B cell (primary cell): ENCODE data around the gene POLG2. TPM values are rescaled to one million over a fixed set of nuclear protein-coding genes. Genes with fewer than 3 reads are reported as not detected.

Experiments used
- ATAC-seq: fragments of 200-7000 bp; cut with Tn5 transposase; one replicate; pipeline ENCODE4 v1.10.0; 2021; ENCODE audit warnings: low read depth, mild to moderate bottlenecking, moderate number of reproducible peaks, moderate library complexity
- CTCF ChIA-PET: fragments of 350-600 bp; sonication (Branson Sonifier 250); formaldehyde crosslinking; loops from one replicate; lab custom pipeline; 2021; ENCODE audit warnings: antibody characterized with exemption, inconsistent platforms; lab: Charles Lee
- POLR2A ChIA-PET: fragments of 350-600 bp; sonication (Branson Sonifier 250); formaldehyde crosslinking; loops from one replicate; lab custom pipeline; 2021; ENCODE audit warnings: antibody characterized with exemption; lab: Charles Lee
- DNase-seq: peaks from one replicate; pipeline ENCODE4 v3.0.0; 2013
- H2AFZ ChIP-seq: 2 replicates; pipeline ENCODE4 v1.6.1; 2012; ENCODE audit warnings: mild to moderate bottlenecking, low read depth, low read length; ENCODE audit not compliant: insufficient read depth, poor library complexity, severe bottlenecking
- H3K27ac ChIP-seq, 2 donors: 1 replicate in 1 of 2; 2 replicates in 1 of 2; pipeline ENCODE4 v1.5.1; 2012 to 2013; ENCODE audit warnings: low read length in 2 of 2, mild to moderate bottlenecking in 2 of 2, moderate library complexity in 1 of 2
- H3K27me3 ChIP-seq, 4 experiments: fragments of 200-600 bp in 1 of 4; sonication (generic) in 1 of 4; replicated peaks in 1 of 4; 1 replicate in 2 of 4; 2 replicates in 2 of 4; pipeline versions ENCODE4 v1.6.1 to v1.7.0; 2013 to 2016; ENCODE audit warnings: low read length in 3 of 4, mild to moderate bottlenecking in 2 of 4, mixed read lengths in 1 of 4, moderate library complexity in 1 of 4; ENCODE audit not compliant: insufficient read depth in 4 of 4, control insufficient read depth in 3 of 4; ENCODE audit errors: control extremely low read depth in 1 of 4
- H3K36me3 ChIP-seq, 2 experiments: replicated peaks in 1 of 2; 1 replicate in 1 of 2; 2 replicates in 1 of 2; pipeline versions ENCODE4 v1.6.1 to v1.7.1; 2013; ENCODE audit warnings: low read length in 1 of 2; ENCODE audit not compliant: insufficient read depth in 2 of 2, control insufficient read depth in 1 of 2; ENCODE audit errors: control extremely low read depth in 1 of 2, extremely low read depth in 1 of 2
- H3K4me1 ChIP-seq, 2 donors: fragments of 200-600 bp in 1 of 2; sonication (generic) in 1 of 2; 1 replicate in 1 of 2; 2 replicates in 1 of 2; pipeline versions ENCODE4 v1.5.1 to v1.6.1; 2013 to 2017; ENCODE audit warnings: low read length in 2 of 2; ENCODE audit not compliant: control insufficient read depth in 2 of 2, insufficient read depth in 2 of 2
- H3K4me2 ChIP-seq: replicated peaks from 2 replicates; pipeline ENCODE3; 2012; ENCODE audit warnings: mild to moderate bottlenecking, low read depth, low read length; ENCODE audit not compliant: poor library complexity, severe bottlenecking
- H3K4me3 ChIP-seq, 5 experiments: fragments of 200-600 bp in 1 of 5; sonication (generic) in 1 of 5; 1 replicate in 3 of 5; 2 replicates in 2 of 5; pipeline versions ENCODE4 v1.5.1 to v1.7.0; 2011 to 2016; ENCODE audit warnings: low read length in 4 of 5, mild to moderate bottlenecking in 4 of 5, low read depth in 2 of 5, control low read depth in 1 of 5, moderate library complexity in 1 of 5; ENCODE audit not compliant: insufficient read depth in 1 of 5; ENCODE audit errors: control extremely low read depth in 1 of 5, extremely low read depth in 1 of 5
- H3K79me2 ChIP-seq: fragments of 200-600 bp; sonication (generic); one replicate; pipeline ENCODE4 v1.6.0; 2016; ENCODE audit warnings: low read length; ENCODE audit not compliant: control insufficient read depth, insufficient read depth
- H3K9ac ChIP-seq: fragments of 200-600 bp; sonication (generic); 2 replicates; pipeline ENCODE4 v1.6.1; 2017; ENCODE audit warnings: mild to moderate bottlenecking, low read length, moderate library complexity
- H3K9me3 ChIP-seq, 3 donors: one replicate each; pipeline versions ENCODE4 v1.6.1 to v1.7.1; 2013; ENCODE audit warnings: low read length in 2 of 3; ENCODE audit not compliant: control insufficient read depth in 2 of 3, insufficient read depth in 1 of 3; ENCODE audit errors: control extremely low read depth in 1 of 3
- H4K20me1 ChIP-seq: 2 replicates; pipeline ENCODE4 v1.6.0; 2012; ENCODE audit warnings: mild to moderate bottlenecking, low read length; ENCODE audit not compliant: insufficient read depth, control insufficient read depth, poor library complexity, severe bottlenecking
- H3K27ac Mint-ChIP-seq: one replicate; pipeline ENCODE4 v1.8.0; 2021; ENCODE audit warnings: mixed read lengths
- H3K27me3 Mint-ChIP-seq: one replicate; pipeline ENCODE4 v1.8.0; 2021; ENCODE audit warnings: mixed read lengths
- H3K4me1 Mint-ChIP-seq: one replicate; pipeline ENCODE4 v1.8.0; 2021; ENCODE audit warnings: mixed read lengths
- H3K4me3 Mint-ChIP-seq: one replicate; pipeline ENCODE4 v1.8.0; 2021; ENCODE audit warnings: mixed read lengths
- H3K9me3 Mint-ChIP-seq: one replicate; pipeline ENCODE4 v1.8.0; 2022; ENCODE audit warnings: mixed read lengths; ENCODE audit not compliant: insufficient read depth
- EZH2 ChIP-seq: IDR thresholded peaks from 2 replicates; pipeline ENCODE4 v1.6.1; 2012; ENCODE audit warnings: borderline replicate concordance, low read depth, mild to moderate bottlenecking, moderate library complexity, low read length; ENCODE audit not compliant: insufficient read depth, poor library complexity, severe bottlenecking
- WGBS: methylation state at CpG from one replicate; pipeline ENCODE4 v1.1.5; 2013; ENCODE audit warnings: missing lambda C conversion rate; ENCODE audit not compliant: insufficient coverage; 5-methylcytosine and 5-hydroxymethylcytosine counted together
- intact Hi-C: fragments of 100-400 bp; cut with micrococcal nuclease; formaldehyde crosslinking; loops from one replicate; pipeline ENCODE4 v1.10.0; 2022
- polyA plus RNA-seq: library from polyadenylated mRNA; depleted of rRNA; stranded (reverse); fragments of >200 nt; gene quantifications from 2 replicates; pipeline ENCODE4 v1.2.3, GENCODE V29; 2012
- total RNA-seq, 2 donors: library from RNA; stranded (reverse); fragments of 120-200 nt in 1 of 2; gene quantifications; 1 replicate in 1 of 2; 2 replicates in 1 of 2; pipeline versions ENCODE4 v1.2.3 to v1.2.4, GENCODE V29; 2013 to 2022
- TF ChIP-seq, protein P1 (sequence below): fragments of 200-600 bp; IDR thresholded peaks from one replicate; pipeline ENCODE4 v1.8.0; 2022; ENCODE audit warnings: antibody characterized with exemption, mild to moderate bottlenecking

POLG2 gene
- total and polyA plus RNA-seq, 2 donors (not counting 1 experiment from before 2014, with no cell fraction given) = 26.9 to 74.5 TPM

- H3K4me3 Mint-ChIP-seq = no peak overlapping the region
- H2AFZ ChIP-seq = no peak overlapping the region
- peaks cover 4% of the 10 kb centered on the region for H3K4me1 Mint-ChIP-seq
- H3K9me3 Mint-ChIP-seq = no peaks in the 10 kb centered on the region
- no peaks in the 10 kb centered on the region for H4K20me1 ChIP-seq
- H3K27me3 ChIP-seq = no peaks in the 10 kb centered on the region
- H3K27me3 Mint-ChIP-seq = no peaks in the 10 kb centered on the region
- no peak overlapping the region for H3K9ac ChIP-seq
- 100% methylated on average over 1 of the region's 2 CpGs for WGBS
- peaks cover 4 to 11% of the 10 kb centered on the region in 2 donors for H3K4me1 ChIP-seq
- H3K79me2 ChIP-seq = no peaks in the 10 kb centered on the region
- intact Hi-C loops = no loop called here
- H3K27ac Mint-ChIP-seq = peak overlapping the region; percentile 26
- ChIA-PET POLR2A (no interaction called here), CTCF (interaction anchor here (1.0 kb wide), 1 partner anchor 53 kb away, joined by 4 read pairs; no protein-coding TSS in a partner anchor)
- ATAC-seq (no peak), DNase-seq (no peak)
- no peaks in the 10 kb centered on the region for H3K9me3 ChIP-seq
- H3K4me3 ChIP-seq = no peak overlapping the region
- no peak overlapping the region for H3K4me2 ChIP-seq
- H3K27ac ChIP-seq = no peak overlapping the region
- peaks cover 15 to 33% of the 10 kb centered on the region in 2 experiments for H3K36me3 ChIP-seq
- no peak for TF ChIP-seq EZH2
- TF ChIP-seq, protein P1, sequence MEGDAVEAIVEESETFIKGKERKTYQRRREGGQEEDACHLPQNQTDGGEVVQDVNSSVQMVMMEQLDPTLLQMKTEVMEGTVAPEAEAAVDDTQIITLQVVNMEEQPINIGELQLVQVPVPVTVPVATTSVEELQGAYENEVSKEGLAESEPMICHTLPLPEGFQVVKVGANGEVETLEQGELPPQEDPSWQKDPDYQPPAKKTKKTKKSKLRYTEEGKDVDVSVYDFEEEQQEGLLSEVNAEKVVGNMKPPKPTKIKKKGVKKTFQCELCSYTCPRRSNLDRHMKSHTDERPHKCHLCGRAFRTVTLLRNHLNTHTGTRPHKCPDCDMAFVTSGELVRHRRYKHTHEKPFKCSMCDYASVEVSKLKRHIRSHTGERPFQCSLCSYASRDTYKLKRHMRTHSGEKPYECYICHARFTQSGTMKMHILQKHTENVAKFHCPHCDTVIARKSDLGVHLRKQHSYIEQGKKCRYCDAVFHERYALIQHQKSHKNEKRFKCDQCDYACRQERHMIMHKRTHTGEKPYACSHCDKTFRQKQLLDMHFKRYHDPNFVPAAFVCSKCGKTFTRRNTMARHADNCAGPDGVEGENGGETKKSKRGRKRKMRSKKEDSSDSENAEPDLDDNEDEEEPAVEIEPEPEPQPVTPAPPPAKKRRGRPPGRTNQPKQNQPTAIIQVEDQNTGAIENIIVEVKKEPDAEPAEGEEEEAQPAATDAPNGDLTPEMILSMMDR = no peak
Measured at GRCh38 chr17:64472564-64472963, 24.3 kb downstream of the POLG2 start.

DNA sequence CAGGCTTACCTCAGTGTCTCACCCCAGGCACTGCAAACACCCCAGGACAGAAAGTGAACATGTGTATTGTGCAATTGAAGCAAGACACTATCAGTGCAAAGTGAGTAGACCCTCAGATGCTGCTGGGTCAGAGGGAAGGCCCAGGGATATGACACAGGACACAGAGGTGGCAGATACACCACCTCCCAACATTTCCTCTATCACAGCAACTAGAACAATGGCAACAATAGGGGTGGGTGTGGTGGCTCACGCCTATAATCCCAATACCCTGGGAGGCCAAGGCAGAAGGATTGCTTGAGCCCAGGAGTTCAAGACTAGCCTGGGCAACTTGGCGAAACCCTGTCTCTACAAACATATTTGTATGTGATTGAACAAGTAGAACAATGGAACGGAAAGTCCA is 25.4 kb downstream of the POLG2 start:
- no peak overlapping the region for H3K4me3 ChIP-seq
- no peaks in the 10 kb centered on the region for H3K27me3 ChIP-seq
- no peaks in the 10 kb centered on the region for H3K9me3 ChIP-seq
- Mint-ChIP-seq H3K27ac (peak overlapping the region; percentile 15), H3K9me3 (no peaks in the 10 kb centered on the region), H3K4me3 (no peak overlapping the region), H3K27me3 (no peaks in the 10 kb centered on the region), H3K4me1 (peaks cover 4% of the 10 kb centered on the region)
- peaks cover 4 to 11% of the 10 kb centered on the region in 2 donors for H3K4me1 ChIP-seq
- H4K20me1 ChIP-seq = no peaks in the 10 kb centered on the region
- H3K4me2 ChIP-seq = no peak overlapping the region
- no CpG with 5 or more reads among the region's 3 CpGs for WGBS
- H3K9ac ChIP-seq = no peak overlapping the region
- H3K79me2 ChIP-seq = peaks cover 2% of the 10 kb centered on the region
- H3K36me3 ChIP-seq = peaks cover 13 to 30% of the 10 kb centered on the region in 2 experiments
- H3K27ac ChIP-seq = no peak overlapping the region
- TF ChIP-seq EZH2 = no peak
- TF ChIP-seq, protein P1 = no peak
- no peak for ATAC-seq
- ChIA-PET POLR2A (no interaction called here), CTCF (interaction anchor here (1.1 kb wide), 1 partner anchor 52 kb away, joined by 4 read pairs; no protein-coding TSS in a partner anchor)
- no peak for DNase-seq
- no peak overlapping the region for H2AFZ ChIP-seq
- intact Hi-C loops = no loop called here
